SU-DHL-6 (cell line): ENCODE data around the gene IGFBP7.

ENCODE experiments used
- EZH2phosphoT487 ChIP-seq: fragments of 200-600 bp; sonication (generic), shearing (Covaris generic); conservative IDR thresholded peaks from 2 replicates; pipeline ENCODE4 v1.6.1; 2018; ENCODE audit warnings: mild to moderate bottlenecking, antibody characterized with exemption, low read length, moderate library complexity, mixed read lengths
- TF ChIP-seq, protein P1 (sequence below): fragments of 200-600 bp; sonication (generic); IDR thresholded peaks from one replicate; pipeline ENCODE4 v1.5.1; 2017; ENCODE audit warnings: antibody characterized with exemption, mild to moderate bottlenecking, low read length, moderate library complexity; ENCODE audit not compliant: insufficient read depth, poor library complexity, severe bottlenecking

DNA sequence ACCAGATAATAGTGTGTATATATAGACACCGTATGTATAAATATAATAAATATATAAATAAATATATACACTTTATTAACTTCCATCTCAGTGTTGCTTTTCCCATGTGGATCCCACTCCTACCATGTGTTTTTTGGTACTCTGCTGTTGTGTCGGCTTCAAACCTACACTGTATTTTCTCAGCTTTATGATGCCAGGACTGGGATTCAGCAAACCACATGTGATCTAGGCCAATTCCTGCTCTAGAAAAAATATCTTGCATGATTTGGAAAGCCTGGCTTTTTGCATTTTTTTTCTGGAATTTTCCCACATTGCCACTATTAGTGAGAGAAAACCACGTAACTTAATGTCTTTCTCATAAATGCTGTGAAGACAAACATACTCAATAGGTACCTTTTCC lies 75.7 kb downstream of the IGFBP7 start:
- TF ChIP-seq, protein P1, sequence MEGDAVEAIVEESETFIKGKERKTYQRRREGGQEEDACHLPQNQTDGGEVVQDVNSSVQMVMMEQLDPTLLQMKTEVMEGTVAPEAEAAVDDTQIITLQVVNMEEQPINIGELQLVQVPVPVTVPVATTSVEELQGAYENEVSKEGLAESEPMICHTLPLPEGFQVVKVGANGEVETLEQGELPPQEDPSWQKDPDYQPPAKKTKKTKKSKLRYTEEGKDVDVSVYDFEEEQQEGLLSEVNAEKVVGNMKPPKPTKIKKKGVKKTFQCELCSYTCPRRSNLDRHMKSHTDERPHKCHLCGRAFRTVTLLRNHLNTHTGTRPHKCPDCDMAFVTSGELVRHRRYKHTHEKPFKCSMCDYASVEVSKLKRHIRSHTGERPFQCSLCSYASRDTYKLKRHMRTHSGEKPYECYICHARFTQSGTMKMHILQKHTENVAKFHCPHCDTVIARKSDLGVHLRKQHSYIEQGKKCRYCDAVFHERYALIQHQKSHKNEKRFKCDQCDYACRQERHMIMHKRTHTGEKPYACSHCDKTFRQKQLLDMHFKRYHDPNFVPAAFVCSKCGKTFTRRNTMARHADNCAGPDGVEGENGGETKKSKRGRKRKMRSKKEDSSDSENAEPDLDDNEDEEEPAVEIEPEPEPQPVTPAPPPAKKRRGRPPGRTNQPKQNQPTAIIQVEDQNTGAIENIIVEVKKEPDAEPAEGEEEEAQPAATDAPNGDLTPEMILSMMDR = no peak
- TF ChIP-seq EZH2phosphoT487 = no peak
